ENCODE data around the gene FAM186B. TPM values are rescaled to one million over a fixed set of nuclear protein-coding genes. Genes with fewer than 3 reads are reported as not detected.

Gene FAM186B
- total and polyA plus RNA-seq, 9 donors, result 0.11 to 1.5 (median 0.73) TPM

DNA sequence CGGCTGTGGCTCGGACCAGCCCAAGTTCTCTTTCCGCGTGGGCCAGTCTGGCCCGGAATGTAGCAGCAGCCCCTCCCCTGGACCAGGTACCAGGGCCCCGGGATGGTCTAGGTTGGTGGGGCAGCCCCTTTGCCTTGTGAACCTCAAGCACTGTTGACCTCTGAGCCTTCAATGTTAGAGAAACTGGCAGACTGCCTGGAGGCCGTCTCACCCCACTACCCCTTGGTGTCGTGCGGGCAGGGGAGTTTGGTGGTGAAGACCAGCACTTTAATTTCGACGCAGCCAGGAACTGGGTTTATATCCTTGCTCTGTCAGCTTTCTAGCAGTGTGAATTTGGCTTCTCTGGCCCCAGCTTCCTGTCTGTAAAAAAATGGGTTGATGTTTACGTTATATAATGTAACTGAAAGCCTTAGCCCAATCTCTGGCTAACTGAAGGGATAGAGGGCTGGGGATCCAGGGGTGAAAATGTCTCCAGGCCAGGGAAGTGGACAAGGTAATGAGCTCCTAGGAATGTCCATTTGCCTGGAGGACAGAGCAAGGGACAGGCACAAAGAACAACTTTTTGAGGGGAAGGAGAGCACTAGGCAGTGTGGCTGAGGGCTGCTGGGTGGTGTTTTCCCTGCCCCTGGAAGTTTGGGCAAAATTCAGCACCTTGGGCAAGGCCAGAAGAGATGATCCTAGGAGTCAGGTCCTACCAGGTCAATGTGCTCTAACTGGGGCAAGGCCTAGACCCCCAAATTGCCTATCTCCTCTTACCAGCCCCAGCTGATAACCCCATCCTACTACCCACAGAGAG is 48.9 kb downstream of the FAM186B start:
- no peak for DNase-seq
- Histone ChIP-seq H3K27me3 (no peaks in the 10 kb centered on the region), H3K4me1 (ENCODE audit: insufficient read depth) (no peaks in the 10 kb centered on the region), H3K4me3 (no peak overlapping the region), H3K27ac (no peak overlapping the region), H3K36me3 (no peaks in the 10 kb centered on the region), H3K9me3 (no peaks in the 10 kb centered on the region)
- no peak for TF ChIP-seq EP300 (IDR thresholded peaks at IDR 0.05)
- TF ChIP-seq, protein P1, sequence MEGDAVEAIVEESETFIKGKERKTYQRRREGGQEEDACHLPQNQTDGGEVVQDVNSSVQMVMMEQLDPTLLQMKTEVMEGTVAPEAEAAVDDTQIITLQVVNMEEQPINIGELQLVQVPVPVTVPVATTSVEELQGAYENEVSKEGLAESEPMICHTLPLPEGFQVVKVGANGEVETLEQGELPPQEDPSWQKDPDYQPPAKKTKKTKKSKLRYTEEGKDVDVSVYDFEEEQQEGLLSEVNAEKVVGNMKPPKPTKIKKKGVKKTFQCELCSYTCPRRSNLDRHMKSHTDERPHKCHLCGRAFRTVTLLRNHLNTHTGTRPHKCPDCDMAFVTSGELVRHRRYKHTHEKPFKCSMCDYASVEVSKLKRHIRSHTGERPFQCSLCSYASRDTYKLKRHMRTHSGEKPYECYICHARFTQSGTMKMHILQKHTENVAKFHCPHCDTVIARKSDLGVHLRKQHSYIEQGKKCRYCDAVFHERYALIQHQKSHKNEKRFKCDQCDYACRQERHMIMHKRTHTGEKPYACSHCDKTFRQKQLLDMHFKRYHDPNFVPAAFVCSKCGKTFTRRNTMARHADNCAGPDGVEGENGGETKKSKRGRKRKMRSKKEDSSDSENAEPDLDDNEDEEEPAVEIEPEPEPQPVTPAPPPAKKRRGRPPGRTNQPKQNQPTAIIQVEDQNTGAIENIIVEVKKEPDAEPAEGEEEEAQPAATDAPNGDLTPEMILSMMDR (IDR thresholded peaks at IDR 0.05), result no peak
- TF ChIP-seq POLR2A (IDR thresholded peaks at IDR 0.05), result no peak
- intact Hi-C loops (cut with DNase I), result no loop called here
- 73 to 79% (median 77%) methylated on average over 11 to 12 of the region's 12 CpGs for WGBS, 3 donors

DNA sequence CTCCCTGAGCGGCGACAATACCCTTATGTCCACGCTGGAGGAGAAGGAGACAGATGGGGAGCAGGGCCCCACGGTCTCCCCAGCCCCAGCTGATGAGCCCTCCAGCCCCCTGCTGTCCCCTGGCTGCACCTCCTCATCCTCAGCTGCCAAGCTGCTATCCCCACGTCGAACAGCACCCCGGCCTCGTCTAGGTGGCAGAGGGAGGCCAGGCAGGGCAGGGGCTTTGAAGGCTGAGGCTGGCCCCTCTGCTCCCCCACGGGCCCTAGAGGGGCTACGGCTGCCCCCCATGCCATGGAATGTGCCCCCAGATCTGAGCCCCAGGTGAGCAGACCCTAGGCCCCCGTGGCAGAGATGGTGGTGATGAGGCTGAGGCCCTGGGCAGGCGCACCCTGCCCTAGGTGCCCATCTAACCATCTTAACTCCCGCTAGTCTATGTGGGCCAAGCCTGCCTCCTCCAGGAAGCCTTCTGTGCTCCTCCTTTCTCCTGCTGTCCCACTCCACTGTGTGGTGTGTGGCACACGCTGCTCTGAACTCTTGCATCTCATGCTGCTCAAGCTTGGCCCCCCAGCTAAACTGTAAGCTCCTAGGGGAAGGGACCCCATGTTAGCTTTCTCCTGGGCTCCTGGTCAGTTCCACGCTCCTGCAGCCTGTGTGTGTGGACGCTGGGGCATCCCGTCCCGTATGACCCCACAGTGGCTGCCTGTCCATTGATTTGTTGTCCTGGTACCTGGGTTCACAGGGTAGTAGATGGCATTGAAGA is 49.6 kb downstream of the FAM186B start:
- DNase-seq, result no peak
- no peaks in the 10 kb centered on the region for H3K36me3 ChIP-seq
- TF ChIP-seq EP300 (IDR thresholded peaks at IDR 0.05), result no peak
- no peak for TF ChIP-seq POLR2A (IDR thresholded peaks at IDR 0.05)
- TF ChIP-seq, protein P1 (IDR thresholded peaks at IDR 0.05), result no peak
- intact Hi-C loops (cut with DNase I), result no loop called here
- no peaks in the 10 kb centered on the region for H3K9me3 ChIP-seq
- no peaks in the 10 kb centered on the region for H3K27me3 ChIP-seq
- H3K27ac ChIP-seq, result no peak overlapping the region
- no peak overlapping the region for H3K4me3 ChIP-seq
- H3K4me1 ChIP-seq (ENCODE audit: insufficient read depth), result no peaks in the 10 kb centered on the region
- 75 to 84% (median 77%) methylated on average over 14 to 18 of the region's 18 CpGs for WGBS, 3 donors

DNA sequence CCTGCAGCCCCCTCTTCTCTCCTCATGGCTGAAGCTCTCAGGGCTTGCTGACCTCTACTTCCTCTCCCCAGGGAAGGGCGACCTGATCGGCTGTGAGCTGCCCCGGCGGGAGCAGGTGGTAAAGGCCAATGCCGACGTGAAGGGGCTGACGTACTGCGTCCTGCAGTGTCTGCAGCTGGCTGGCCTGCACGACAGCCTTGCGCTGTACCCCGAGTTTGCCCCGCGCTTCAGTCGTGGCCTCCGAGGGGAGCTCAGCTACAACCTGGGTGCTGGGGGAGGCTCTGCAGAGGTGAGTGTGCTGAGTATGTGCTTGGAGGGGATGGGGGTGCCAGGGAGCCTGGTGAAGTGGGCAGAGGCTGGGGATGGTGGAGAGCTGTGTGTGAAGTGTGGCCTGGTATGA is 51.2 kb downstream of the FAM186B start:
- no peaks in the 10 kb centered on the region for H3K36me3 ChIP-seq
- H3K4me3 ChIP-seq, result no peak overlapping the region
- intact Hi-C loops (cut with DNase I), result no loop called here
- H3K27ac ChIP-seq, result no peak overlapping the region
- H3K9me3 ChIP-seq, result no peaks in the 10 kb centered on the region
- H3K4me1 ChIP-seq (ENCODE audit: insufficient read depth), result peaks cover 3% of the 10 kb centered on the region
- DNase-seq, result no peak
- WGBS, 3 donors, result 59 to 67% (median 65%) methylated on average over 15 of the region's 15 CpGs
- TF ChIP-seq POLR2A (IDR thresholded peaks at IDR 0.05), result no peak
- TF ChIP-seq EP300 (IDR thresholded peaks at IDR 0.05), result no peak
- TF ChIP-seq, protein P1 (IDR thresholded peaks at IDR 0.05), result no peak
- no peaks in the 10 kb centered on the region for H3K27me3 ChIP-seq

DNA sequence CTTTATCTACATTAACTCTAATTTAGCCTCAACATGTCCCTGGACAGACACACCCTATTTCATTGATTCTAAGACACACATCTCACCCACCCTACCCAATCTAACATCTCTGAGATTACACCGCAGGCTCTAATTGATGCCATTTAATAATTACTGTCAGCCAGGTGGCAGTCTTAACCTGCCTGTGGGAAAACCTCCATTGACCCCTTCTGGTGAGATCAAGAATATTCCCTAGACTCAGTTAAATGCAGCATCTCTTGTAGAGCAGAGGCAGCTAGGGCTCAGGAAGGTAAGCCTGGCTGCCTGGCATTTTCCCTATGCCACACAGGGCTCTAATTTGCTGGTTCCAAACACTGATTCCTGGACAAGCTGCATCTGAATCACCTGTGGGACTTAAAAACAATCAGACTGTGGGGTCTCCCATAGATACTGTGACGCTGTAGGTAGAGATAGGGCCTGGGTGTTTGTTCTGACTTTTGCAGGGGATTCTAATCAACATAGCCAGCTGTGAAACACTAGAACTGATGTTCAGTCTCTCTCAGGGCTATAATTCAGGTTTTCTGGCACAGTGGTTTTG is 51.8 kb downstream of the FAM186B start:
- intact Hi-C loops (cut with DNase I), result no loop called here
- WGBS, 3 donors, result 60 to 70% (median 68%) methylated on average over 2 of the region's 2 CpGs

More for the DNA sequence above, 51.8 kb downstream of the FAM186B start:
- Histone ChIP-seq H3K36me3 (no peaks in the 10 kb centered on the region), H3K27me3 (no peaks in the 10 kb centered on the region), H3K4me1 (ENCODE audit: insufficient read depth) (peaks cover 8% of the 10 kb centered on the region), H3K9me3 (no peaks in the 10 kb centered on the region), H3K4me3 (no peak overlapping the region), H3K27ac (no peak overlapping the region)
- no peak for TF ChIP-seq POLR2A (IDR thresholded peaks at IDR 0.05)
- no peak for TF ChIP-seq EP300 (IDR thresholded peaks at IDR 0.05)
- TF ChIP-seq, protein P1 (IDR thresholded peaks at IDR 0.05), result no peak
- no peak for DNase-seq
